ENCODE measurements around the gene NDUFB3.
A peak's percentile ranks its signal among the peaks of the same experiment; 100 is the strongest.
"Not testable (repeated sequence)": the region's sequence is repeated elsewhere in the genome, so short reads cannot be mapped to it uniquely, and the experiment has no call there.

NDUFB3 gene

GRCh38 chr2:201071479-201072200, at the start of gene NDUFB3, which contains the start of gene HYCC2:
TSS of gene NDUFB3 (plus strand) at chr2:201072001. CDS start at chr2:201078883, 6,882 bp downstream.
TSS of gene HYCC2 (minus strand) at chr2:201071671. CDS start at chr2:201024009, 47,662 bp downstream.
- DNase-seq (ENCODE audit: low read depth in 2 of 2): peak; percentile 85

GRCh38 chr2:201024518-201024917, 47.3 kb upstream of the NDUFB3 start:
- no peak for DNase-seq (ENCODE audit: low read depth in 2 of 2)

- not testable (repeated sequence) for DNase-seq (ENCODE audit: low read depth in 2 of 2)
Measured at GRCh38 chr2:201034355-201034754, 37.4 kb upstream of the NDUFB3 start.

GRCh38 chr2:201038361-201038760, 33.4 kb upstream of the NDUFB3 start:
- not testable (repeated sequence) for DNase-seq (ENCODE audit: low read depth in 2 of 2)

GRCh38 chr2:201038855-201039254, 32.9 kb upstream of the NDUFB3 start:
- no peak for DNase-seq (ENCODE audit: low read depth in 2 of 2)

GRCh38 chr2:201040867-201041628, 30.8 kb upstream of the NDUFB3 start:
- DNase-seq (ENCODE audit: low read depth in 2 of 2): no peak

- DNase-seq (ENCODE audit: low read depth in 2 of 2): not testable (repeated sequence)
Measured at GRCh38 chr2:201042451-201042850, 29.4 kb upstream of the NDUFB3 start.

GRCh38 chr2:201043050-201043449, 28.8 kb upstream of the NDUFB3 start:
- DNase-seq (ENCODE audit: low read depth in 2 of 2): not testable (repeated sequence)

GRCh38 chr2:201046881-201047280, 24.9 kb upstream of the NDUFB3 start:
- no peak for DNase-seq (ENCODE audit: low read depth in 2 of 2)

- DNase-seq (ENCODE audit: low read depth in 2 of 2): no peak
Measured at GRCh38 chr2:201049455-201049854, 22.3 kb upstream of the NDUFB3 start.

- no peak for DNase-seq (ENCODE audit: low read depth in 2 of 2)
Measured at GRCh38 chr2:201057087-201057521, 14.7 kb upstream of the NDUFB3 start.

- DNase-seq (ENCODE audit: low read depth in 2 of 2): no peak
Measured at GRCh38 chr2:201057715-201058248, 14.0 kb upstream of the NDUFB3 start.

- DNase-seq (ENCODE audit: low read depth in 2 of 2): no peak
Measured at GRCh38 chr2:201058914-201059313, 12.9 kb upstream of the NDUFB3 start.

GRCh38 chr2:201059961-201060755, 11.6 kb upstream of the NDUFB3 start:
- no peak for DNase-seq (ENCODE audit: low read depth in 2 of 2)

- peak in 1 of 2 experiments; percentile 36 for DNase-seq (ENCODE audit: low read depth in 2 of 2)
Measured at GRCh38 chr2:201063516-201063915, 8.3 kb upstream of the NDUFB3 start.

GRCh38 chr2:201064797-201065329, 6.9 kb upstream of the NDUFB3 start:
- no peak for DNase-seq (ENCODE audit: low read depth in 2 of 2)

- peak in 1 of 2 experiments; percentile 18 for DNase-seq (ENCODE audit: low read depth in 2 of 2)
Measured at GRCh38 chr2:201070948-201071478, 788 bp upstream of the NDUFB3 start.

- DNase-seq (ENCODE audit: low read depth in 2 of 2): no peak
Measured at GRCh38 chr2:201072201-201072530, 365 bp downstream of the NDUFB3 start.

GRCh38 chr2:201073071-201073470, 1.3 kb downstream of the NDUFB3 start:
- DNase-seq (ENCODE audit: low read depth in 2 of 2): no peak

GRCh38 chr2:201074996-201075395, 3.2 kb downstream of the NDUFB3 start:
- DNase-seq (ENCODE audit: low read depth in 2 of 2): no peak

GRCh38 chr2:201084863-201085262, 13.1 kb downstream of the NDUFB3 start:
- DNase-seq (ENCODE audit: low read depth in 2 of 2): no peak
